ENCODE results near the gene DGKG. TPM values are rescaled to one million over a fixed set of nuclear protein-coding genes. Genes with fewer than 3 reads are reported as not detected.

The DGKG gene
- total RNA-seq, 2 donors from 2014 or later = 0.42 to 1.0 TPM

DNA sequence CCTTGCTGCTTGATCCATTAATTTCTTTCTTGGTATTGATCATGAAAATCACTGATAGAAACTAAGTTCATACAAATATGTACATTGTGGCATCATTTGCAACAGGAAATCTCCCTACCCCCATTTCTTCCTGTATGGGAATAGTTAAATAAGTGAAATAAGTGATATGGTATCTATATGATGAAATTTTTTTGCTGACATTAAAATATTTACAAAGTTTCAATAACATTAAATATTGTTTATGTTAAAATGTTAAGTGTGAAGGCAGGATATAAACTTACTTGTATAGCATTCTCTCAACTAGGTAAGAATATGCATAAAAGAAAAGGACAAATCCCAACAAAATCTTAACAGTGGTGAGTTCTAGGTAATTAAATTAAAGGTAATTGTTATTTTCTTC is 193.1 kb downstream of the DGKG start:
- H3K27ac Mint-ChIP-seq = no peak overlapping the region
- peaks cover 44% of the 10 kb centered on the region for H3K27me3 Mint-ChIP-seq (ENCODE audit: low read depth)
- no peak for DNase-seq
- H3K4me3 Mint-ChIP-seq = no peak overlapping the region
- peaks cover 3 to 4% of the 10 kb centered on the region in 2 donors for H3K9me3 Mint-ChIP-seq
- no peaks in the 10 kb centered on the region for H3K4me1 Mint-ChIP-seq (ENCODE audit: low read depth)
- H3K36me3 Mint-ChIP-seq (ENCODE audit: insufficient read depth in 2 of 2) = no peaks in the 10 kb centered on the region
- ATAC-seq (replicated peaks in 1 of 2) = no peak

DNA sequence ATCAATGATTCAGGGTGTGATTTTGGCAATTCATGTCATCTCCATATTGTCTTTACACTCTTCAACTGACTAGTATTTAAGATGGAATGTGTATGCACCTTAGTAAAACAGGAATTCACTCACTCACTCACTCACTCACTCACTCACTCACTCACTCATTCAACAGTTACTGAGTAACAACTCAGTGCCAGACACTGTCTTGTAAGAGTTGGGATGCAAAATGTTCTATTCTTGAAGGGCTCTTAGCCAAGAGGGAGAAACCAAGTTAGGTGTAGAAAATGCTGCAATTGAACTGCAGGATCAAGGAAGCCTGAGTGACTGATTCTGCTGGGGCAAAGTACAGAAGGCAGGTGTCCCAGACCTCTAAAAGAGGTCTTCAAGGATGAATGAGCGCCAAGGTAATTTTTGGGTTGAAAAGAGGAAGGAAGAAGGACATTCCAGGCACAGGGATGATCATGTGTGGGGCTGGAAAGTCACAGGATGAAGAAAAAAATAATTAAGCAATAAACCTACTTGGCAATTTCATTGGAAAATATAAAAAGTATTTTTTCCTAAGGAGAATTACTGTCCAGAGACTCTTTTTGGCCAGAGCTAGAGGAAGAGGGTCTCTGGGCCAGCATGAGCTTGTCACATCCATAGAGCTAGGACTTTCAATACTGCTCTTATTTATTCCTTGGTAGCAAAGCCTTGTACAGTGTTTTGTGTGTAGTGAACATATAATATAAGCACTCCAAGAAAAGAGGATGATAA is 194.2 kb downstream of the DGKG start:
- Mint-ChIP-seq H3K4me1 (ENCODE audit: low read depth) (no peaks in the 10 kb centered on the region), H3K27me3 (ENCODE audit: low read depth) (peaks cover 54% of the 10 kb centered on the region), H3K36me3 (ENCODE audit: insufficient read depth in 2 of 2) (no peaks in the 10 kb centered on the region), H3K4me3 (no peak overlapping the region), H3K9me3 (peaks cover 3 to 4% of the 10 kb centered on the region in 2 donors), H3K27ac (no peak overlapping the region)
- DNase-seq (no peak), ATAC-seq (replicated peaks in 1 of 2) (no peak)

DNA sequence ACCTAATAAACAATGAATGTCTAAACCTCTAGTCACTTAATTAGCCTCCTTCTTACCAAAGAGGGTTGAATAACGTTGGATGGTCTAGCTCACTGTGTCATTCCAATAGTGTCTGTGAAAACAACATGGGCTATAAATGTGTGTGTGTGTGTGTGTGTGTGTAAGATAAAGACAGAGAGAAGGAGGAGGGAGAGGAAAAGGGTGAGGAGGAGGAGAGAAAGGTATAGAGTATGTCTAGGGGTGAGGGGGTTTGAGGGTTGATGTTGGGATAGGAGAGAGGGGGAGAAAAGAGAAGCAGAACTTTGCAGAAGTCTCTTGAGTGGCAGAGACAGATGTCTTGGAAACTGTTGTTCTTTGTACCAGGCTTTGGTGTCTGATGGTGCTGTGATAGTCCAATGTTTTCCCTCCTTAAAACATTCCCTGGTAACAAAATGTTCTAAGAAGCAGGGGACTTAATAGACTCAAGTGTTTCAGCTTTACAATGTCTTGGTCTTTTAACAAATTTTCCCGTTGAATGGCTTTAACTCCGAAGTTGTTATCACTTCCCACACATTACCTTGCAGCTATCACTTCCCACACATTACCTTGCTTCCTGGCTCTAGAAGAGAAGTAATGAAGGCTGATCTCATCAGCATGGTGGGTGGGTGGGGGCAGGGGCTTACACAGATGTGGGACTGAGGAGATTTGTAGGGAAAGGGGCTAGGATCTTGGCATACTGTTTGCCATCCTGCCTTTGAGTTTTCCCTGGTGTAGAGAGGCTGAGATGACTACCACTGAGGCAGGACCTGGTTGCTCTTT is 195.3 kb downstream of the DGKG start:
- Mint-ChIP-seq H3K36me3 (ENCODE audit: insufficient read depth in 2 of 2) (no peaks in the 10 kb centered on the region), H3K27me3 (ENCODE audit: low read depth) (peaks cover 56% of the 10 kb centered on the region), H3K4me3 (no peak overlapping the region), H3K4me1 (ENCODE audit: low read depth) (no peaks in the 10 kb centered on the region), H3K27ac (no peak overlapping the region), H3K9me3 (peaks cover 3 to 4% of the 10 kb centered on the region in 2 donors)
- ATAC-seq (replicated peaks in 1 of 2) (no peak), DNase-seq (no peak)

DNA sequence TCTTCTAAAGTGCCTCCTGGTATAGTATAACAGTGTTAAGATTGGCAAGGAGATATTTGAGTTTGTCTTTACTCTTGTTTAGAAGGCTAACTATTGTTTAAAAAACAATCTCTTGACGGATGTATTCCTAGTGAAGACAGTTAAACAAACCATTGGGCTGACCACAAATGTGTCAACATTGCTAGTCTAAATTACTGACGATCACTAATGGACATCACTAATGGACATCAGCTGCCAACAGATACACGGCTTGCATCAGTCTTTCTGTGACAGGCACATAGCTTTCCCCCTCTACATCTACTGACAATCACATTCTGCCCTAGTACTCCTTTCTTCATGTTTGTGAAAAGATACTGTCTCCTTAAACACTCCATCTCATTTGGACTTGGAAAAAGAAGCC is 196.0 kb downstream of the DGKG start:
- Mint-ChIP-seq H3K36me3 (ENCODE audit: insufficient read depth in 2 of 2) (no peaks in the 10 kb centered on the region), H3K4me3 (no peak overlapping the region), H3K4me1 (ENCODE audit: low read depth) (no peaks in the 10 kb centered on the region), H3K9me3 (peaks cover 3 to 4% of the 10 kb centered on the region in 2 donors), H3K27ac (no peak overlapping the region), H3K27me3 (ENCODE audit: low read depth) (peaks cover 56% of the 10 kb centered on the region)
- no peak for DNase-seq
- no peak for ATAC-seq (replicated peaks in 1 of 2)

DNA sequence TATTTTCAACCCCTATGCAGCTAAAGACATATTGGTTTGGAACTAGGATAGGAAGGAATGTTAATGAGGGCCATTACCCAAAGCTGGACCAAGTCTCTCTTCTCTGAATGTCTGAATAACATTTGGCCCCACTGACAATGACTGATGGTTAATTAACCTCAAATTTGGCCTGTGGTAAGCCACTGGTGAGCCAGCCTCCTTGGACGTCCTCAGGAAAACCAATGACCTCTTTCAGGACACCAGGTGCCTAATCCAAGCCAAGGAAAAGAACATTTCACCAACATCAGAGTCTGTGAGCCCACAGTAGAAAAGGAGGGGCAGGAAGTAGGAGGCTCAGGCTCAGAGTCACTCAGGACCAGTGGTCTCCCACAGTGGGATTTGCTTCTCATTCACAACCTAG is 196.7 kb downstream of the DGKG start:
- Mint-ChIP-seq H3K4me1 (ENCODE audit: low read depth) (no peaks in the 10 kb centered on the region), H3K27ac (no peak overlapping the region), H3K9me3 (peaks cover 3 to 4% of the 10 kb centered on the region in 2 donors), H3K27me3 (ENCODE audit: low read depth) (peaks cover 56% of the 10 kb centered on the region), H3K36me3 (ENCODE audit: insufficient read depth in 2 of 2) (no peaks in the 10 kb centered on the region), H3K4me3 (no peak overlapping the region)
- DNase-seq (no peak), ATAC-seq (replicated peaks in 1 of 2) (no peak)

DNA sequence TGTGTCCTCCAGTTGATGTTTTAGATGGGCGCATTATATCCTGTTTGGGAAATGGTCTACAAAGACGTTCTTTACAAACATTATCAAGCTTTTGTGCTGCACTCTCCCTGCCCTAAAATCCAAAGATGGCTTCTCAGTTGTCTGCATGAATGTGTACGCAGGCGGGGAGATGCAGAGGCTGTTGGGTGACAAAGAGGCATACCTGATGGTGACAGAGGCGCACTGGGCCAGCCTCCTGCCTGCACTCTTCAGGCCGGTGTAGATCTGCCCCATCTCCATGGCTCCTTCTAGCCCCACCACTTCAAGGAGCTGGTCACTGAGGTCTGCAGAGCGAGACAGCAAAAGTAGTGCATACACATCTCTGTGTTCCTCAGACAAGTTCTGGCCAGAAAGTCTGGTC is 197.3 kb downstream of the DGKG start:
- DNase-seq (no peak), ATAC-seq (replicated peaks in 1 of 2) (no peak)
- H3K4me3 Mint-ChIP-seq = no peak overlapping the region
- peaks cover 55% of the 10 kb centered on the region for H3K27me3 Mint-ChIP-seq (ENCODE audit: low read depth)
- H3K9me3 Mint-ChIP-seq = peaks cover 3 to 4% of the 10 kb centered on the region in 2 donors
- H3K4me1 Mint-ChIP-seq (ENCODE audit: low read depth) = no peaks in the 10 kb centered on the region
- no peaks in the 10 kb centered on the region for H3K36me3 Mint-ChIP-seq (ENCODE audit: insufficient read depth in 2 of 2)
- H3K27ac Mint-ChIP-seq = no peak overlapping the region

DNA sequence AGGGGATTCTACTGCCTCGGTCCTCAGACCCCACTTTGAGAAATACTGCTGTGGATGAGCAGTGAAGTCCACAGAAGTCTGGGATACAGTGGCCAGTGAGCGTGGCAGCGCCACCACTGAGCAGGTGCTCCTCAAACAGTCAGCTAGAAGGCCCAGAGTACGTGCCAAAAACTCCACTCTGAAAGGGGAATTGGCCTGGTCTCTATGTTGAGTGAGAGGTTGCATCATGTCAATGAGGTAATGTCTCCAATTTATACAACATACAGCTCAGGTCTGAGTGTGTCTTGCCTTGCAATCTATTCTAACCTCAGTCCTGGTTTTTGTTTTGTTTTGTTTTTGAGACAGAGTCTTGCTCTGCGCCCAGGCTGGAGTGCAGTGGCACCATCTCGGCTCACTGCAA is 199.8 kb downstream of the DGKG start:
- Mint-ChIP-seq H3K36me3 (ENCODE audit: insufficient read depth in 2 of 2) (no peaks in the 10 kb centered on the region), H3K4me1 (ENCODE audit: low read depth) (no peaks in the 10 kb centered on the region), H3K27ac (no peak overlapping the region), H3K27me3 (ENCODE audit: low read depth) (peaks cover 42% of the 10 kb centered on the region), H3K4me3 (no peak overlapping the region), H3K9me3 (no peaks in the 10 kb centered on the region)
- ATAC-seq (replicated peaks in 1 of 2) (no peak), DNase-seq (no peak)

DNA sequence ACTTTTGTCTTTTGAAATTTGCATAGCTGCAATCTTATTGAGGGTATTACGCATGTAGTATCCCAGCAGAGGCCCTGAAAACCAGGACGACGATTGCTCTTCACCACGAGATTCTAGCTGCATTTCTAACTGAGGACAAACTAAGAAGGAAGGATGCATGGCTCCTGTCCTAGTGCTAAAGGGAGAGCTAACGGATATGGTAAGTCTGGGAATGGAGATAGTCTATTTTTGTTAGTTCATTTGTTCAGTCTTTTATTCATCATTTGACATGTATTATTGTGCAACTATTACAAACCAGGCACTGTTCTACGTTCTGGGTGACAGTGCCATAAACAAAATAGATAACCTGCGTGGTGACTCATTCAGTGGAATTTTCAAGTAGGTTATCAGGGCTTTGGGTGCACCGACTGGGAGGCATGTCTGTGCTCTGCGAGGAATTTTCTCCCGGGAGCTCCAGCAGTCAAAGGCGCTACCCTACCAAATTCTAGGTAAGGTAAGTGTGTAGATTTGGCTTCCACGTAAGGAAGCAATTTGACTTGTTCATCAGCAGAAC is 201.3 kb downstream of the DGKG start:
- Mint-ChIP-seq H3K27ac (no peak overlapping the region), H3K36me3 (ENCODE audit: insufficient read depth in 2 of 2) (no peaks in the 10 kb centered on the region), H3K27me3 (ENCODE audit: low read depth) (peaks cover 32% of the 10 kb centered on the region)

DNA sequence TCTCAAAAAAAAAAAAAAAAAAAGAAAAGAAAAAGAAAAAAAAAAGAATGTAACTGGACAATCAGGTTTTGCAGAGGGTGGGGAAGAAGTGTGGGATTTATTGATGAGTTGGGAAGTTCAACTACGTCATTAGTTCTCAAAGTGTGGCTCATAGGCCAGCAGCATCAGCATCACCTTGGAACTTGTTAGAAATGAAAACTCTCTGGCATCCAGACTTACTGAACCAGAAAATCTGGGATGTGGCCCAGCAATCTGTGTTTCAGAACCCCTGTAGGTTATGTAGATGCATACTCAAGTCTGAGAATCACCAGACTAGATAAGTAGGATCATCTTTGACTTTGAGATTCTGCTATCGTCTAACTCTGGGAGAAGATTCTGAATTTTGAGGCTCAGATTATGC is 207.4 kb downstream of the DGKG start:
- H3K4me3 Mint-ChIP-seq = no peak overlapping the region
- H3K27ac Mint-ChIP-seq = no peak overlapping the region
- DNase-seq (no peak), ATAC-seq (replicated peaks in 1 of 2) (no peak)
- H3K9me3 Mint-ChIP-seq = peaks cover 0 to 2% of the 10 kb centered on the region in 2 donors
- H3K4me1 Mint-ChIP-seq (ENCODE audit: low read depth) = peaks cover 33% of the 10 kb centered on the region
- peaks cover 2% of the 10 kb centered on the region in 2 donors for H3K36me3 Mint-ChIP-seq (ENCODE audit: insufficient read depth in 2 of 2)
- H3K27me3 Mint-ChIP-seq (ENCODE audit: low read depth) = peaks cover 49% of the 10 kb centered on the region

More for the DNA sequence above, 201.3 kb downstream of the DGKG start:
- no peaks in the 10 kb centered on the region for H3K4me1 Mint-ChIP-seq (ENCODE audit: low read depth)
- no peaks in the 10 kb centered on the region for H3K9me3 Mint-ChIP-seq
- H3K4me3 Mint-ChIP-seq = no peak overlapping the region
- no peak for ATAC-seq (replicated peaks in 1 of 2)
- no peak for DNase-seq

DNA sequence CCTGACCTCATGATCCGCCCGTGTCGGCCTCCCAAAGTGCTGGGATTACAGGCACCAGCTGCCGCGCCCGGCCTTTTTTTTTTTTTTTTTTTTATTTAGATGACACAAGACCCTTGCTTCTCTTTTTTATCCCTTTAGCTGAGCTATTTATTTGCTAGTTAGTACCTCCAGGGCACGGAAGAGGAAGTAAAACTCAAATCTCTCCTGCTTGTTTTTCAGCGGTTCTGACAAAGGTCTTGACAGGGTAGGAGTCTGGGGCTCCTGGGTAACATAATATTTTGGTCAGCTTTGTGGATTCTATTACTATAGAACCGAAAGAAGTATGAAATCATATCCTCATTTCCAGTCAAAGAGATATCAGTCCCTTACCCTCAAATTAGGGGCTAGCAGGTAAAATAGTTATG is 209.1 kb downstream of the DGKG start:
- peaks cover 2% of the 10 kb centered on the region in 2 donors for H3K36me3 Mint-ChIP-seq (ENCODE audit: insufficient read depth in 2 of 2)
- peaks cover 57% of the 10 kb centered on the region for H3K27me3 Mint-ChIP-seq (ENCODE audit: low read depth)
- peak overlapping the region; percentile 49 for H3K27ac Mint-ChIP-seq
- H3K4me3 Mint-ChIP-seq = peak overlapping the region in 1 of 2 donors; percentile 48
- DNase-seq (peak in 1 of 2 donors; percentile 4), ATAC-seq (replicated peaks in 1 of 2) (peak; percentile 75 to 79)
- H3K9me3 Mint-ChIP-seq = peaks cover 0 to 2% of the 10 kb centered on the region in 2 donors
- H3K4me1 Mint-ChIP-seq (ENCODE audit: low read depth) = peaks cover 33% of the 10 kb centered on the region

DNA sequence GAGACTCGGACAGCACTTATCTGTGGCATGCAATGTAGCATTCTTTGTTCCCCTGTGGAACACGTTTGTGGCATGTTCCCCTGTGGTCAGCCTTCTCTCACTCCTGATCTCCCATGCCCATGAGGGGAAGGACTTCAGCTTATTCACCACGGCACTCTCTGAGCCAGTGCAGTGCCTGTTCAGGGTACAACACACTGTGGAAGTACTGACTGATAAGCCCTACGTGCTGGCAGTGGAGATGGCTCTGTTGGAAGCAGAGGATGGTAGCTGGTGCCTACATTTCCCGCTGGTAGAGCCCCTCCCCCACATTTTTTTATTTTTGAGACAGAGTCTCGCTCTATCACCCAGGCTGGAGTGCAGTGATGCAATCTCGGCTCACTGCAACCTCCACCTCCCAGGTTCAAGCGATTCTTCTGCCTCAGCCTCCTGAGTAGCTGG is 209.7 kb downstream of the DGKG start:
- H3K4me3 Mint-ChIP-seq = no peak overlapping the region
- H3K27me3 Mint-ChIP-seq (ENCODE audit: low read depth) = peaks cover 57% of the 10 kb centered on the region
- peaks cover 0 to 2% of the 10 kb centered on the region in 2 donors for H3K9me3 Mint-ChIP-seq
- no peak overlapping the region for H3K27ac Mint-ChIP-seq
- H3K36me3 Mint-ChIP-seq (ENCODE audit: insufficient read depth in 2 of 2) = peaks cover 2% of the 10 kb centered on the region in 2 donors
- DNase-seq (no peak), ATAC-seq (replicated peaks in 1 of 2) (no peak)
- peaks cover 33% of the 10 kb centered on the region for H3K4me1 Mint-ChIP-seq (ENCODE audit: low read depth)

DNA sequence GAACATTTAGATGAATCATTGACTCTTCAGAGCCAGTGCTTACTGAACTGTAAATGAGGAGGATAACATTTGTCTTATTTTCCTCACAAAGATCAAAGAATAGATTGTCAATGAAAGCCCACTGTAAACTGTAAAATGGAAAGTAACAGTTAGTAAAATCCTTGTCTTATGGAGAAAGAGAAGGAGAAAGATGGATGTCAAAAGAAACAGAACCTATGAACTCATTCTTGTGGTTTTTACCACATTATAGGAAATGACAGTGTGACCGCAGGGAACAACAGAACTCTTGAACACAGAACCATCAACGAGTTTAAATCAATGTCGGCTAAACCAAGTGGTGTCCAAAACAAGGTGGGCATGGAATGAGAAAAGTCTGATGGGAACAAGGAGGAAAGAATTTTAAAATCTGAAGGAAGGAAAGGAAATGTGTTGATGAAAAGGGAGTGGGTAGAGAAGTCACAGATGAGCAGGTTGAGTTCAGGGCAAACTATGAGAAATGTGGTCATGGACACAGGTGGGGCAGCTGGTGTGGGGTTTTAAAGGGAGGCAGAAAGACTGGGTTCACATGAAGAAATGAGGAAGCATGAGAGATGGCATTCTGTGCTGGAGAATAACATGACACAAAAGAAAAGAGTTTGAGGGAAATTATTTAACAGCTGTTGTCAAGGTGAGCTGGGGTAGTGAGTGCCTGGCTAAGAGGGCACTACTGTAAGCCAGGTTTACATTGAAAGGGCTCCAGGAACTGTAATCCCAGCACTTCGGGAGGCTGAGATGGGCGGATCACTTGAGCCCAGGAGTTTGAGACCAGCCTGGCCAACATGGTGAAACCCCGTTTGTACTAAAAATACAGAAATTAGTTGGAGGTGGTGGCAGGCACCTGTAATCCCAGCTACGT is 210.7 kb downstream of the DGKG start:
- H3K36me3 Mint-ChIP-seq (ENCODE audit: insufficient read depth in 2 of 2) = peaks cover 2% of the 10 kb centered on the region in 2 donors
- H3K27ac Mint-ChIP-seq = peak overlapping the region; percentile 27
- DNase-seq = peak in 1 of 2 donors; percentile 12
- peak; percentile 62 to 70 for ATAC-seq (replicated peaks in 1 of 2)
- peaks cover 33% of the 10 kb centered on the region for H3K4me1 Mint-ChIP-seq (ENCODE audit: low read depth)
- peaks cover 0 to 2% of the 10 kb centered on the region in 2 donors for H3K9me3 Mint-ChIP-seq
- H3K4me3 Mint-ChIP-seq = peak overlapping the region; percentile 2 to 16
- peaks cover 57% of the 10 kb centered on the region for H3K27me3 Mint-ChIP-seq (ENCODE audit: low read depth)

Data from activated T-cell treated with anti-CD3 and anti-CD28 coated beads, Interleukin-2, amount 50 U/mL, for 72 hours (primary cell).